Gastroesophageal sphincter (tissue), 4 donors: ENCODE data around the gene MCF2. TPM values are rescaled to one million over a fixed set of nuclear protein-coding genes. Genes with fewer than 3 reads are reported as not detected.

ENCODE experiments used
- ATAC-seq: fragments of 150-250 bp; one replicate; pipeline ENCODE4 v1.9.1; 2016; ENCODE audit warnings: mild to moderate bottlenecking, moderate library complexity
- H3K27ac ChIP-seq, 4 donors: fragments of 200-600 bp; sonication (generic) in 3 of 4; 1 replicate in 3 of 4; 2 replicates in 1 of 4; pipeline ENCODE4 v1.5.1; 2016 to 2019
- H3K27me3 ChIP-seq: fragments of 200-600 bp; sonication (generic); one replicate; pipeline ENCODE4 v1.5.1; 2019
- H3K36me3 ChIP-seq, 2 donors: fragments of 200-600 bp; sonication (generic); one replicate each; pipeline ENCODE4 v1.5.1; 2019; ENCODE audit warnings: control low read depth in 1 of 2
- H3K4me1 ChIP-seq, 3 donors: fragments of 200-600 bp; sonication (generic); 1 replicate in 2 of 3; 2 replicates in 1 of 3; pipeline ENCODE4 v1.5.1; 2016 to 2019; ENCODE audit warnings: control low read depth in 2 of 3
- H3K4me3 ChIP-seq, 2 donors: fragments of 200-600 bp; sonication (generic); one replicate each; pipeline ENCODE4 v1.5.1; 2019; ENCODE audit warnings: mild to moderate bottlenecking in 1 of 2, moderate library complexity in 1 of 2
- H3K9me3 ChIP-seq, 3 donors: fragments of 200-600 bp; sonication (generic); one replicate each; pipeline ENCODE4 v1.5.1; 2017 to 2019; ENCODE audit warnings: control low read depth in 2 of 3
- EP300 ChIP-seq: sonication (generic); formaldehyde crosslinking; IDR thresholded peaks from one replicate; pipeline ENCODE4 v1.6.1; 2017; ENCODE audit warnings: antibody characterized with exemption, mild to moderate bottlenecking
- POLR2A ChIP-seq, 2 donors: fragments of 450-650 bp; IDR thresholded peaks; one replicate each; pipeline ENCODE4 v1.6.1; 2017; ENCODE audit warnings: antibody characterized with exemption in 2 of 2, mild to moderate bottlenecking in 2 of 2, moderate library complexity in 1 of 2
- POLR2AphosphoS5 ChIP-seq: sonication (generic); formaldehyde crosslinking; IDR thresholded peaks from one replicate; pipeline ENCODE4 v1.6.1; 2017; ENCODE audit warnings: antibody characterized with exemption
- WGBS, 2 donors: methylation state at CpG; one replicate each; pipeline ENCODE4 v1.1.5; 2018; ENCODE audit warnings: low coverage in 1 of 2; 5-methylcytosine and 5-hydroxymethylcytosine counted together
- total RNA-seq, 4 donors: library from RNA; depleted of rRNA; stranded (reverse); fragments of >200 nt; gene quantifications; one replicate each; pipeline ENCODE4 v1.1.0, GENCODE V29; 2016
- TF ChIP-seq, protein P1 (sequence below), 4 experiments: fragments of 200-600 bp in 2 of 4; fragments of 450-650 bp in 2 of 4; sonication (generic) in 1 of 4; IDR thresholded peaks; one replicate each; pipeline ENCODE4 v1.5.1; 2017 to 2019; ENCODE audit warnings: antibody characterized with exemption in 4 of 4, mild to moderate bottlenecking in 2 of 4, moderate library complexity in 2 of 4

Gene MCF2
- total RNA-seq, 4 donors from 2014 or later: 0.40 to 1.1 TPM; not detected in 2

DNA sequence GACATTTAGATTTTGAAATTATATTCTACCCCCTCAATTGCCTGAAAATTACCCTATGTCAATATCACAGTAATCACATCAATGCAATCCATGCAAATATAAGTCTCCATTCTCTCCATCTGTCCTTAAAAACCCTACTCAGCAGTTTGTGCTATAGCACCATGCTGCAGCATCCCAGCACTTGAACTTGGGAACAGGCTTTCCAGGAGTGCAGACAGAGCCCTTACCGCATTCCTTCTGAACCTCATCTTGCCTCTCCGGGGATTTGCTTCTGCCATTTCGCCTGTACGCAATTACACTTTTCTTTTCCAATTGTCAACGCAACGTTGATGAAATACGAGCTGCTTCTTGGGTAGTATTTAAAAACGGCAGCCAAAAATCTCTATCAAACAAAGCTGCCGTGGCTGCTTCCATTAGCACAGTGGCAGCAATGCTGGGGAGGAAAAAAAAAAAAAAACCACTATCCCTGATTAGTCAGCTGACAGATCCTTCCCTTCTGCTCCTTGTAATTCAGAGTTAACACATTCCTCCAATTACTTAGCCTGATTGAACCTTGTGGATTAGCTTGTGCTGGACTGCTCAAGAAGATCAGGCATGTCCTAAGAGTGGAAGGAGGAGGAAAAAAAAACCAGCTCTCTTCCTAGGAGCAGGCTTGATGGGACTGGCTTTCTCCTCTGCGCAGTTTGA is 65.6 kb downstream of the MCF2 start:
- H3K9me3 ChIP-seq: no peaks in the 10 kb centered on the region
- 10 to 13% methylated on average over 6 to 9 of the region's 10 CpGs for WGBS, 2 donors
- H3K4me1 ChIP-seq: no peaks in the 10 kb centered on the region
- no peaks in the 10 kb centered on the region for H3K36me3 ChIP-seq
- peak overlapping the region in 1 of 2 donors; percentile 19 for H3K4me3 ChIP-seq
- H3K27ac ChIP-seq: no peak overlapping the region
- no peaks in the 10 kb centered on the region for H3K27me3 ChIP-seq
- no peak for ATAC-seq
- TF ChIP-seq, protein P1, sequence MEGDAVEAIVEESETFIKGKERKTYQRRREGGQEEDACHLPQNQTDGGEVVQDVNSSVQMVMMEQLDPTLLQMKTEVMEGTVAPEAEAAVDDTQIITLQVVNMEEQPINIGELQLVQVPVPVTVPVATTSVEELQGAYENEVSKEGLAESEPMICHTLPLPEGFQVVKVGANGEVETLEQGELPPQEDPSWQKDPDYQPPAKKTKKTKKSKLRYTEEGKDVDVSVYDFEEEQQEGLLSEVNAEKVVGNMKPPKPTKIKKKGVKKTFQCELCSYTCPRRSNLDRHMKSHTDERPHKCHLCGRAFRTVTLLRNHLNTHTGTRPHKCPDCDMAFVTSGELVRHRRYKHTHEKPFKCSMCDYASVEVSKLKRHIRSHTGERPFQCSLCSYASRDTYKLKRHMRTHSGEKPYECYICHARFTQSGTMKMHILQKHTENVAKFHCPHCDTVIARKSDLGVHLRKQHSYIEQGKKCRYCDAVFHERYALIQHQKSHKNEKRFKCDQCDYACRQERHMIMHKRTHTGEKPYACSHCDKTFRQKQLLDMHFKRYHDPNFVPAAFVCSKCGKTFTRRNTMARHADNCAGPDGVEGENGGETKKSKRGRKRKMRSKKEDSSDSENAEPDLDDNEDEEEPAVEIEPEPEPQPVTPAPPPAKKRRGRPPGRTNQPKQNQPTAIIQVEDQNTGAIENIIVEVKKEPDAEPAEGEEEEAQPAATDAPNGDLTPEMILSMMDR (IDR thresholded peaks at IDR 0.05): no peak
- TF ChIP-seq POLR2A (IDR thresholded peaks at IDR 0.05): no peak
- TF ChIP-seq POLR2AphosphoS5: no peak
- no peak for TF ChIP-seq EP300

DNA sequence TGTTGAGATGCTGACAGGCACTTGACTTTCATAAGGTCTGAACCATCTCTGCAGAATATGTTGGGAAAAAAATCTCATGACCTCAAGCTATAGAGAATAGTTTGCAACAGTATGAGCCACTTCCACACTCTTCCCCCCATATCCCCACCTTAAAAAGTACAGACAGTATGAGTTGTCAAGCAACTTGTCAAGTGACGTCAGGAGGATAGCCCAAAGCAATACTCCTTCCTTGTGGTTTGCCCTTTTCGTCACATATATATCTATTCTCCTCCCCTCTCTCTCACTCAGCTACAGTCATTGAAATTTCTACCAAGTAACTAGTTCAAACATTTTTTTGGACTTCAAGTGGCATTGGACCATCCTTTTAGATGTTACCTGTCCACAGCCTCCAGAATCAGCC is 67.7 kb downstream of the MCF2 start:
- 76 to 80% methylated on average over 1 to 2 of the region's 2 CpGs for WGBS, 2 donors
- H3K27ac ChIP-seq: no peak overlapping the region
- ATAC-seq: no peak
- H3K9me3 ChIP-seq: no peaks in the 10 kb centered on the region
- no peaks in the 10 kb centered on the region for H3K36me3 ChIP-seq
- H3K4me1 ChIP-seq: no peaks in the 10 kb centered on the region
- H3K27me3 ChIP-seq: no peaks in the 10 kb centered on the region
- no peak overlapping the region for H3K4me3 ChIP-seq
- TF ChIP-seq POLR2AphosphoS5 (no peak), EP300 (no peak), POLR2A (IDR thresholded peaks at IDR 0.05) (no peak)
- TF ChIP-seq, protein P1 (IDR thresholded peaks at IDR 0.05): no peak

DNA sequence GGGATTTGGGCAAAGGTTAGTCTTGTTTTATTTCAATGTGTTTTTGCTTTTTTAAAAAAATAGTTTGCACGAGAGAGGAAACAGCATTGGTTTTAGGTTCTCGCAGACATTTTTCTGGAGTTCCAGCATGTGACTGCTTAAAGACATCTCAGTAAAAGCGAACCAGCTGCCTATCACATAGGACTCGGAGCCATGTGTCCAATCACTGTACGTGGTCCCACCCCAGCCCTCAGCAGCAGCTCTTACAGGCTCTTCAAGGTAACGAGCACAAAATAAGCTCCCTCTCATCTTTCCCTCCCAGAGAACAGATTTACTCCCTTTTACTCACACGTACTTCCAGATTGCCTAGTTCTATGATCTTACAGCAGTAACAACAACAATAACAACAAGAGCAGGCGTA is 68.7 kb downstream of the MCF2 start:
- no peak overlapping the region for H3K4me3 ChIP-seq
- H3K27me3 ChIP-seq: no peaks in the 10 kb centered on the region
- no peak for TF ChIP-seq POLR2AphosphoS5
- TF ChIP-seq EP300: no peak
- no peak for TF ChIP-seq POLR2A (IDR thresholded peaks at IDR 0.05)
- TF ChIP-seq, protein P1 (IDR thresholded peaks at IDR 0.05): no peak
- H3K27ac ChIP-seq: no peak overlapping the region
- no peak for ATAC-seq
- H3K4me1 ChIP-seq: no peaks in the 10 kb centered on the region
- no peaks in the 10 kb centered on the region for H3K9me3 ChIP-seq
- WGBS, 2 donors: 53 to 71% methylated on average over 8 of the region's 8 CpGs
- H3K36me3 ChIP-seq: no peaks in the 10 kb centered on the region

DNA sequence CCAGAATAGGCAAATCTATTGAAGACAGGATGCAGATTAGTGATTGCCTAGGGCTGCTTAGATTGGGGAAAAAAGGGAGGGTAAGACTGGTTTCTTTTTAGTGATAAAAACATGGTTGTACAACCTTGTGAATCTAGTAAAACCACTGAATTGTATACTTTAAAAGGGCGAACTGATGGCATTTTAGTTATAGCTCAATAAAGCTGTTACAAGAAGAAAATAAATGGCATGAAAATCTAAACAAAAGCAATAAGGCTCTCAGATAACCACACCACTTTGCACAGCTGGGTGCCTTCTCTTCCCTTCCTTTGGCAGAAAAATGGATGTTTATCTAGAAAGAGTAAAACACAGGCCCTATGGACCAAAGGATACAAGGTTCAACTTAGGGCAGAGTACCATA is 107.9 kb downstream of the MCF2 start:
- WGBS, 2 donors: 56% methylated on average over 1 of the region's 1 CpG; no CpG with 5 or more reads in 1 of the 2 donors
- no peaks in the 10 kb centered on the region for H3K4me1 ChIP-seq
- no peak for ATAC-seq
- H3K36me3 ChIP-seq: no peaks in the 10 kb centered on the region
- no peaks in the 10 kb centered on the region for H3K9me3 ChIP-seq
- no peak overlapping the region for H3K4me3 ChIP-seq
- no peaks in the 10 kb centered on the region for H3K27me3 ChIP-seq
- no peak for TF ChIP-seq POLR2AphosphoS5
- TF ChIP-seq, protein P1 (IDR thresholded peaks at IDR 0.05): no peak
- no peak for TF ChIP-seq POLR2A (IDR thresholded peaks at IDR 0.05)
- no peak for TF ChIP-seq EP300
- H3K27ac ChIP-seq: no peak overlapping the region

DNA sequence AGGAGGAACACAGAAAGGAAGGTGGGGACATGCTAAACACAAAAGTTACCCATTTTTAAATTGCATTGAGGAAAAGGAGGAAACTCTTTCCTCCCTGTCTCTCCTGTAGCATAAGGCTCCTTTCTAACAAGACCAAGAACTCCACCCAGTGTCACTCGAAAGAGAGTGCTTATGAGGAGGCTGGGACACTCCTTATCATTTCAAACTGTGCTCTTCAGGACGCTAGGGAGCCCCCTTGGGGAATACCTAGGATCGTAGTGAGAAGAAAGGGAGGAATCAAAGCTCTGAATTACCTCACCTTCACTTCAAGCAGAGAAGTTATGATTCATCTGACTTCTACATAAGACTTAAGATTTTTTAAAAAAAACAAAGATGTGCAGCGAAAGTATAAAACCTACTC is 111.9 kb downstream of the MCF2 start:
- H3K27me3 ChIP-seq: no peaks in the 10 kb centered on the region
- H3K9me3 ChIP-seq: no peaks in the 10 kb centered on the region
- no peaks in the 10 kb centered on the region for H3K4me1 ChIP-seq
- ATAC-seq: no peak
- no peak overlapping the region for H3K27ac ChIP-seq
- no peak overlapping the region for H3K4me3 ChIP-seq
- no peaks in the 10 kb centered on the region for H3K36me3 ChIP-seq
- WGBS, 2 donors: 32 to 43% methylated on average over 2 to 3 of the region's 4 CpGs
- TF ChIP-seq, protein P1 (IDR thresholded peaks at IDR 0.05): no peak
- TF ChIP-seq EP300: no peak
- TF ChIP-seq POLR2A (IDR thresholded peaks at IDR 0.05): no peak
- TF ChIP-seq POLR2AphosphoS5: no peak
